H9 (cell line): Measurements from ENCODE around the gene INPP4A. TPM values are rescaled to one million over a fixed set of nuclear protein-coding genes. Genes with fewer than 3 reads are reported as not detected.
A peak's percentile ranks its signal among the peaks of the same experiment; 100 is the strongest.

Experiments used
- DNase-seq: peaks from one replicate; pipeline ENCODE4 v3.0.0-alpha.2; 2017
- H2AFZ ChIP-seq: one replicate; pipeline ENCODE4 v1.6.1; 2013; ENCODE audit warnings: mild to moderate bottlenecking, low read length, control low read depth, moderate library complexity
- H2AK5ac ChIP-seq: 2 replicates; pipeline ENCODE4 v1.6.1; 2013; ENCODE audit warnings: low read length, control low read depth, mixed read lengths; ENCODE audit not compliant: insufficient read length
- H2BK120ac ChIP-seq: one replicate; pipeline ENCODE4 v1.6.1; 2013; ENCODE audit warnings: low read depth, mild to moderate bottlenecking, low read length, control low read depth, inconsistent platforms; ENCODE audit not compliant: poor library complexity, severe bottlenecking
- H2BK12ac ChIP-seq: 2 replicates; pipeline ENCODE4 v1.6.1; 2013; ENCODE audit warnings: low read length, control low read depth, mixed read lengths, low read depth; ENCODE audit not compliant: insufficient read length
- H2BK15ac ChIP-seq: 2 replicates; pipeline ENCODE4 v1.6.1; 2013; ENCODE audit warnings: low read depth, low read length, control low read depth
- H2BK20ac ChIP-seq: one replicate; pipeline ENCODE4 v1.6.1; 2013; ENCODE audit warnings: low read depth, mild to moderate bottlenecking, low read length, control low read depth, inconsistent platforms; ENCODE audit not compliant: poor library complexity, severe bottlenecking
- H2BK5ac ChIP-seq: 2 replicates; pipeline ENCODE4 v1.6.1; 2013; ENCODE audit warnings: low read length, control low read depth, mixed read lengths; ENCODE audit not compliant: insufficient read length
- H3K14ac ChIP-seq: 2 replicates; pipeline ENCODE4 v1.6.1; 2013; ENCODE audit warnings: low read length, control low read depth; ENCODE audit not compliant: insufficient read depth
- H3K18ac ChIP-seq: 2 replicates; pipeline ENCODE4 v1.6.1; 2013; ENCODE audit warnings: low read depth, mild to moderate bottlenecking, mixed read lengths, low read length, control low read depth; ENCODE audit not compliant: insufficient read length
- H3K23ac ChIP-seq: 2 replicates; pipeline ENCODE4 v1.6.1; 2013; ENCODE audit warnings: low read length, control low read depth, mixed read lengths, low read depth; ENCODE audit not compliant: insufficient read length
- H3K23me2 ChIP-seq: 2 replicates; pipeline ENCODE4 v1.6.1; 2013; ENCODE audit warnings: low read depth, mild to moderate bottlenecking, mixed read lengths, low read length, control low read depth; ENCODE audit not compliant: insufficient read length, poor library complexity, severe bottlenecking
- H3K27ac ChIP-seq: 2 replicates; pipeline ENCODE4 v1.5.1; 2013; ENCODE audit warnings: low read length, control low read depth, mixed read lengths, low read depth; ENCODE audit not compliant: insufficient read length
- H3K27me3 ChIP-seq: 2 replicates; pipeline ENCODE4 v1.6.1; 2013; ENCODE audit warnings: low read length, control low read depth, inconsistent platforms; ENCODE audit not compliant: insufficient read depth
- H3K4ac ChIP-seq: 2 replicates; pipeline ENCODE4 v1.6.1; 2013; ENCODE audit warnings: low read depth, mild to moderate bottlenecking, control low read depth, inconsistent platforms, low read length, moderate library complexity
- H3K4me1 ChIP-seq: 2 replicates; pipeline ENCODE4 v1.6.1; 2013; ENCODE audit warnings: low read length, control low read depth, inconsistent platforms; ENCODE audit not compliant: insufficient read depth
- H3K4me2 ChIP-seq: 2 replicates; pipeline ENCODE4 v1.6.1; 2013; ENCODE audit warnings: low read length, control low read depth, mixed read lengths; ENCODE audit not compliant: insufficient read length, insufficient read depth
- H3K56ac ChIP-seq: 2 replicates; pipeline ENCODE4 v1.6.1; 2013; ENCODE audit warnings: low read depth, mild to moderate bottlenecking, mixed read lengths, low read length, control low read depth; ENCODE audit not compliant: insufficient read length
- H3K79me1 ChIP-seq: 2 replicates; pipeline ENCODE4 v1.6.1; 2013; ENCODE audit warnings: low read depth, mild to moderate bottlenecking, moderate library complexity, low read length, control low read depth, inconsistent platforms; ENCODE audit not compliant: insufficient read depth, poor library complexity, severe bottlenecking
- H3K79me2 ChIP-seq: 2 replicates; pipeline ENCODE4 v1.6.1; 2013; ENCODE audit warnings: low read length, control low read depth, inconsistent platforms; ENCODE audit not compliant: insufficient read depth
- H3K9ac ChIP-seq: 2 replicates; pipeline ENCODE4 v1.6.1; 2013; ENCODE audit warnings: low read length, control low read depth, mixed read lengths; ENCODE audit not compliant: insufficient read length; ENCODE audit errors: extremely low read depth
- H3K9me3 ChIP-seq: one replicate; pipeline ENCODE4 v1.6.1; 2013; ENCODE audit warnings: low read depth, low read length, inconsistent platforms; ENCODE audit not compliant: control insufficient read depth
- H3T11ph ChIP-seq: one replicate; pipeline ENCODE4 v1.6.1; 2013; ENCODE audit warnings: mild to moderate bottlenecking, low read length, control low read depth, inconsistent platforms
- H4K20me1 ChIP-seq: one replicate; pipeline ENCODE4 v1.6.1; 2013; ENCODE audit not compliant: control insufficient read depth, insufficient read length, insufficient read depth
- H4K5ac ChIP-seq: 2 replicates; pipeline ENCODE4 v1.6.1; 2013; ENCODE audit warnings: low read depth, mild to moderate bottlenecking, mixed read lengths, low read length, control low read depth; ENCODE audit not compliant: insufficient read length
- H4K8ac ChIP-seq: replicated peaks from 2 replicates; pipeline ENCODE4 v1.6.1; 2013; ENCODE audit warnings: low read length, control low read depth, mixed read lengths, low read depth; ENCODE audit not compliant: insufficient read length
- H4K91ac ChIP-seq: 2 replicates; pipeline ENCODE4 v1.6.1; 2013; ENCODE audit warnings: low read depth, mild to moderate bottlenecking, moderate library complexity, mixed read lengths, low read length, control low read depth; ENCODE audit not compliant: insufficient read length
- H3K27ac Mint-ChIP-seq, 3 experiments: 2 replicates in 2 of 3; 3 replicates in 1 of 3; pipeline ENCODE4 v1.8.0; 2020 to 2021; ENCODE audit warnings: mixed read lengths in 3 of 3, mild to moderate bottlenecking in 1 of 3, moderate library complexity in 1 of 3
- H3K27me3 Mint-ChIP-seq: 2 replicates; pipeline ENCODE4 v1.8.0; 2021; ENCODE audit warnings: low read depth, mild to moderate bottlenecking, moderate library complexity, mixed read lengths
- H3K36me3 Mint-ChIP-seq, 3 experiments: 2 replicates in 2 of 3; 3 replicates in 1 of 3; pipeline ENCODE4 v1.8.0; 2020 to 2021; ENCODE audit warnings: low read depth in 3 of 3, mixed read lengths in 3 of 3; ENCODE audit not compliant: insufficient read depth in 1 of 3
- H3K4me1 Mint-ChIP-seq, 2 experiments: 2 replicates each; pipeline ENCODE4 v1.8.0; 2020; ENCODE audit warnings: mixed read lengths in 2 of 2
- H3K4me3 Mint-ChIP-seq, 2 experiments: 2 replicates in 1 of 2; 3 replicates in 1 of 2; pipeline ENCODE4 v1.8.0; 2020 to 2021; ENCODE audit warnings: mild to moderate bottlenecking in 2 of 2, mixed read lengths in 2 of 2, moderate library complexity in 1 of 2
- H3K9me3 Mint-ChIP-seq, 2 experiments: 2 replicates in 1 of 2; 3 replicates in 1 of 2; pipeline ENCODE4 v1.8.0; 2020; ENCODE audit warnings: mild to moderate bottlenecking in 2 of 2, mixed read lengths in 2 of 2, moderate library complexity in 1 of 2
- CTCF ChIP-seq: fragments of 200-600 bp; sonication (generic); conservative IDR thresholded peaks from 3 replicates; pipeline ENCODE4 v1.8.0; 2021; ENCODE audit warnings: antibody characterized with exemption, mild to moderate bottlenecking
- whole genome bisulfite sequencing: extraction: QIAGEN DNeasy Blood & Tissue Kit; methylation state at CpG from one replicate; pipeline ENCODE4 v1.1.7; 2013; ENCODE audit warnings: missing lambda C conversion rate, low lambda C conversion rate, mixed read lengths; ENCODE audit not compliant: insufficient read length; ENCODE audit errors: extremely low coverage; 5-methylcytosine and 5-hydroxymethylcytosine counted together
- total RNA-seq: library from RNA; stranded (reverse); gene quantifications from 2 replicates; pipeline ENCODE4 v1.2.1, GENCODE V29; 2021

The INPP4A gene
- total RNA-seq, 1 experiment from 2014 or later = 55.2 TPM

- Histone ChIP-seq H2BK120ac (no peak overlapping the region), H2BK12ac (no peak overlapping the region), H3K56ac (no peak overlapping the region), H2BK5ac (no peak overlapping the region), H2AK5ac (no peak overlapping the region), H2BK20ac (no peak overlapping the region), H3K9ac (no peak overlapping the region), H4K5ac (no peak overlapping the region), H3T11ph (no peak overlapping the region), H2BK15ac (no peak overlapping the region), H3K4me2 (no peak overlapping the region), H3K4ac (no peak overlapping the region), H3K79me1 (no peaks in the 10 kb centered on the region), H3K18ac (no peak overlapping the region), H2AFZ (no peak overlapping the region), H3K4me1 (no peaks in the 10 kb centered on the region), H3K79me2 (no peaks in the 10 kb centered on the region), H3K23ac (no peak overlapping the region), H3K27ac (no peak overlapping the region), H4K20me1 (no peaks in the 10 kb centered on the region), H4K91ac (no peak overlapping the region), H4K8ac (no peak overlapping the region), H3K27me3 (no peaks in the 10 kb centered on the region), H3K9me3 (no peaks in the 10 kb centered on the region), H3K23me2 (no peaks in the 10 kb centered on the region), H3K14ac (no peak overlapping the region)
- H3K27me3 Mint-ChIP-seq = no peaks in the 10 kb centered on the region
- no peak for TF ChIP-seq CTCF
- H3K4me1 Mint-ChIP-seq = no peaks in the 10 kb centered on the region
- DNase-seq = no peak
- H3K36me3 Mint-ChIP-seq = peaks cover 28 to 80% (median 48%) of the 10 kb centered on the region in 3 experiments
- no peaks in the 10 kb centered on the region for H3K9me3 Mint-ChIP-seq
- peak overlapping the region in 1 of 3 experiments; percentile 12; a peak in 1 of 7 replicates for H3K27ac Mint-ChIP-seq
- H3K4me3 Mint-ChIP-seq = no peak overlapping the region
- WGBS = no CpG with 5 or more reads among the region's 6 CpGs
Measured at GRCh38 chr2:98551316-98551715, 106.7 kb downstream of the INPP4A start.
